Stimulated activated CD4-positive, alpha-beta T cell treated with anti-CD3 and anti-CD28 coated beads, Interleukin-15, amount 100 ng/mL, for 1 hour (primary cell): Measurements from ENCODE around the gene CACNA2D3.

Source experiments
- DNase-seq, 2 donors: peaks; one replicate each; pipeline ENCODE4 v3.0.0-alpha.2; 2020; ENCODE audit warnings: low read depth in 1 of 2, low spot score in 1 of 2

The CACNA2D3 gene

GRCh38 chr3:54720604-54721003 is 598.3 kb downstream of the CACNA2D3 start:
- DNase-seq, result no peak

GRCh38 chr3:54731732-54732445 is 609.5 kb downstream of the CACNA2D3 start:
- no peak for DNase-seq

GRCh38 chr3:54733106-54734006 is 611.0 kb downstream of the CACNA2D3 start:
- DNase-seq, result no peak

- DNase-seq, result no peak
These were observed 614.1 kb downstream of the CACNA2D3 start for GRCh38 chr3:54736459-54736858.

GRCh38 chr3:54743755-54744154 is 621.4 kb downstream of the CACNA2D3 start:
- no peak for DNase-seq

GRCh38 chr3:54744291-54744690 is 621.9 kb downstream of the CACNA2D3 start:
- no peak for DNase-seq

GRCh38 chr3:54745843-54746242 is 623.5 kb downstream of the CACNA2D3 start:
- no peak for DNase-seq

- no peak for DNase-seq
These were observed 624.4 kb downstream of the CACNA2D3 start for GRCh38 chr3:54746722-54747121.

GRCh38 chr3:54755756-54756155 is 633.4 kb downstream of the CACNA2D3 start:
- no peak for DNase-seq

- no peak for DNase-seq
These were observed 634.0 kb downstream of the CACNA2D3 start for GRCh38 chr3:54756330-54756731.

- no peak for DNase-seq
These were observed 636.1 kb downstream of the CACNA2D3 start for GRCh38 chr3:54758461-54758860.

GRCh38 chr3:54759166-54759565 is 636.8 kb downstream of the CACNA2D3 start:
- DNase-seq, result no peak

- no peak for DNase-seq
These were observed 637.8 kb downstream of the CACNA2D3 start for GRCh38 chr3:54760201-54760600.

- DNase-seq, result no peak
These were observed 639.3 kb downstream of the CACNA2D3 start for GRCh38 chr3:54761637-54762036.

- DNase-seq, result no peak
These were observed 642.6 kb downstream of the CACNA2D3 start for GRCh38 chr3:54764911-54765310.

- DNase-seq, result no peak
These were observed 648.7 kb downstream of the CACNA2D3 start for GRCh38 chr3:54771050-54771449.

- DNase-seq, result no peak
These were observed 649.7 kb downstream of the CACNA2D3 start for GRCh38 chr3:54772051-54772450.

- no peak for DNase-seq
These were observed 650.4 kb downstream of the CACNA2D3 start for GRCh38 chr3:54772746-54773145.

- DNase-seq, result no peak
These were observed 650.9 kb downstream of the CACNA2D3 start for GRCh38 chr3:54773271-54773670.

GRCh38 chr3:54776601-54777000 is 654.2 kb downstream of the CACNA2D3 start:
- DNase-seq, result no peak

GRCh38 chr3:54777141-54777540 is 654.8 kb downstream of the CACNA2D3 start:
- no peak for DNase-seq

GRCh38 chr3:54780336-54780735 is 658.0 kb downstream of the CACNA2D3 start:
- no peak for DNase-seq
